Measurements from ENCODE around the gene PPM1E.
"Not testable (repeated sequence)": the region's sequence is repeated elsewhere in the genome, so short reads cannot be mapped to it uniquely, and the experiment has no call there.

PPM1E gene

DNA sequence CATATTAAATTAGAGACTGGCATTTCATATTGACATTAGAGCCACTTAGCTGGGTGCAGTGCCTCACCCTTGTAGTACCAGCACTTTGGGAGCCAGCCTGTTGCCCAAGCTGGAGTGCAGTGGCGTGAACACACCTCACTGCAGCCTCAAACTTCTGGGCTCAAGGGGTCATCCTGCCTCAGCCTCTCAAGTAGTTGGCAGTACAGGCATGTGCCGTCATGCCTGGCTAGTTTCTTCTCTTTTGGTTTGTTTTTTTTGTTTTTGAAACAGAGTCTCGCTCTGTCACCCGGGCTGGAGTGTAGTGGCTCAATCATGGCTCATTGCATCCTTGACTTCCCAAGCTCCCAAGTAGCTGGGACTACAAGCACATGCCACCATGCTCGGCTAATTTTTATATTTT lies 8.7 kb downstream of the PPM1E start:
- DNase-seq (ENCODE audit: low read depth), result no peak
- no peak overlapping the region for H3K4me3 ChIP-seq (ENCODE audit: low read depth, low read length)
- TF ChIP-seq, protein P1, sequence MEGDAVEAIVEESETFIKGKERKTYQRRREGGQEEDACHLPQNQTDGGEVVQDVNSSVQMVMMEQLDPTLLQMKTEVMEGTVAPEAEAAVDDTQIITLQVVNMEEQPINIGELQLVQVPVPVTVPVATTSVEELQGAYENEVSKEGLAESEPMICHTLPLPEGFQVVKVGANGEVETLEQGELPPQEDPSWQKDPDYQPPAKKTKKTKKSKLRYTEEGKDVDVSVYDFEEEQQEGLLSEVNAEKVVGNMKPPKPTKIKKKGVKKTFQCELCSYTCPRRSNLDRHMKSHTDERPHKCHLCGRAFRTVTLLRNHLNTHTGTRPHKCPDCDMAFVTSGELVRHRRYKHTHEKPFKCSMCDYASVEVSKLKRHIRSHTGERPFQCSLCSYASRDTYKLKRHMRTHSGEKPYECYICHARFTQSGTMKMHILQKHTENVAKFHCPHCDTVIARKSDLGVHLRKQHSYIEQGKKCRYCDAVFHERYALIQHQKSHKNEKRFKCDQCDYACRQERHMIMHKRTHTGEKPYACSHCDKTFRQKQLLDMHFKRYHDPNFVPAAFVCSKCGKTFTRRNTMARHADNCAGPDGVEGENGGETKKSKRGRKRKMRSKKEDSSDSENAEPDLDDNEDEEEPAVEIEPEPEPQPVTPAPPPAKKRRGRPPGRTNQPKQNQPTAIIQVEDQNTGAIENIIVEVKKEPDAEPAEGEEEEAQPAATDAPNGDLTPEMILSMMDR (IDR thresholded peaks at IDR 0.05; ENCODE audit: control insufficient read depth, extremely low read depth, insufficient read depth), result no peak

DNA sequence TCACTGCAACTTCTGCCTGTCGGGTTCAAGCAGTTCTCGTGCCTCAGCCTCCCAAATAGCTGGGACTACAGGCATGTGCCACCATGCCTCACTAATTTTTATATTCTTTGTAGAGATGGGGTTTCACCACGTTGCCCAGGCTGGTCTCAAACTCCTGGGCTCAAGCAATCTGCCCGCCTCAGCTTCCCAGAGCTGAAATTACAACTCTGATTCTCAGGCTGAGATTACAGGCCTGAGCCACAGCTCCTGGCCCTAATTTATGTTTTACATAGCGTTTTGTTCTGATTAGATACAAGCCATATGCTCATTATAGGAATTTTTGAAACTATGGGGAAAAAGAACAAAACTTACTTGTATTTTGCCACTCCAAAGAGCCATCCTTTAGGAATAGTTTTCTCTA lies 22.8 kb downstream of the PPM1E start:
- H3K4me3 ChIP-seq (ENCODE audit: low read depth, low read length); DNase-seq (ENCODE audit: low read depth): not testable (repeated sequence)

DNA sequence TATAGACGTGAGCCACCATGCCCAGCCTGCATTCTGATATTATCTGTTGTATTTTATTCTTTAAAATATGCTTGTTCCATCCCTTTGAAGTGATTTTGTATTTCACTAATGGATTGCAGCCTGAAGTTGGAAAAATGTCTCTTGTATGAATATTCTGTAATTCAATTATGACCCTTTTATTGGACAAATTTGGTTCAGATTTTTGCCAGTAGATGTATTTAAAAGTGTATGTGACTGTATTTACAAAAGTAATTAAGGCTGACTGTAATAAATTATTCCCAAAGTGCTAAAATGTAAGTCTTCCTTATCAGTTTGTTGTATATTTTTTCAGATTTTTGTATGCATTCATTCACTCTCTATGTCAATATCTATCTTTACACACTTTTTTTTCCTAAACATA lies 23.8 kb downstream of the PPM1E start:
- no peak for DNase-seq (ENCODE audit: low read depth)
- no peak overlapping the region for H3K4me3 ChIP-seq (ENCODE audit: low read depth, low read length)
- TF ChIP-seq, protein P1 (IDR thresholded peaks at IDR 0.05; ENCODE audit: control insufficient read depth, extremely low read depth, insufficient read depth), result no peak

DNA sequence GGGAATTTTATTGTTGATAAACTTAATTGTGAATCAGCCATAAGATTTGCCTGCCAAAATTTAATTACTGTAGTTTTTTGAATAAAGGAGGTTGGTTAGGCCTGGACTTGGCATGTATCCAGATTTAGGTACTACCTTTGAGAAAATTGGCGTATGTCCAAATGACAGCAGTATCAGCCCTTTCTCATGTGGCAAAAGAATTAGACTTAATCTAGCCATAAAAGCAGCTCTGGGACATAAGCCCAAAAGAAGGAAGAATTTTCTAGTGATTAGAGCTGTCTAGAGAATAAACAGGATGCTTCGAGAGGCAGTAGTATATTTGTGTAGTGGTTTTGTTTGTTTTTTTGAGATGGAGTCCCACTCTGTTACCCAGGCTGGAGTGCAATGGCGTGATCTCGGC lies 27.7 kb downstream of the PPM1E start:
- no peak for DNase-seq (ENCODE audit: low read depth)
- H3K4me3 ChIP-seq (ENCODE audit: low read depth, low read length), result no peak overlapping the region
- TF ChIP-seq, protein P1 (IDR thresholded peaks at IDR 0.05; ENCODE audit: control insufficient read depth, extremely low read depth, insufficient read depth), result no peak

DNA sequence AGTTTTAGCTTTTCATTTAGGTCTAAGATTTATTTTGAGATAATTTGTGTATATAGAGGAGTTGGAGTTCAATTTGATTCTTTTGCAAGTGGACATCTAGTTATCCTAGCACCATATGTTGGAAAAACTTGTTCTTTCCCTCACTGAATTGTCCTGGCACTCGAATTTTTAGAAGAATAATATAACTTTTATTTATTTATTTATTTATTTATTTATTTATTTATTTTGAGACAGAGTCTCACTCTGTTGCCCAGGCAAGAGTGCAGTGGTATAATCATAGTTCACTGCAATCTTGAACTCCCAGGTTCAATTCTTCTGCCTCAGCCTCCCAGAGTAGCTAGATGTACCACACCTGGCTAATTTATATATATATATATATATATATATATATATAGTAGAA lies 29.4 kb downstream of the PPM1E start:
- DNase-seq (ENCODE audit: low read depth), result no peak
- H3K4me3 ChIP-seq (ENCODE audit: low read depth, low read length), result no peak overlapping the region
- TF ChIP-seq, protein P1 (IDR thresholded peaks at IDR 0.05; ENCODE audit: control insufficient read depth, extremely low read depth, insufficient read depth), result no peak

DNA sequence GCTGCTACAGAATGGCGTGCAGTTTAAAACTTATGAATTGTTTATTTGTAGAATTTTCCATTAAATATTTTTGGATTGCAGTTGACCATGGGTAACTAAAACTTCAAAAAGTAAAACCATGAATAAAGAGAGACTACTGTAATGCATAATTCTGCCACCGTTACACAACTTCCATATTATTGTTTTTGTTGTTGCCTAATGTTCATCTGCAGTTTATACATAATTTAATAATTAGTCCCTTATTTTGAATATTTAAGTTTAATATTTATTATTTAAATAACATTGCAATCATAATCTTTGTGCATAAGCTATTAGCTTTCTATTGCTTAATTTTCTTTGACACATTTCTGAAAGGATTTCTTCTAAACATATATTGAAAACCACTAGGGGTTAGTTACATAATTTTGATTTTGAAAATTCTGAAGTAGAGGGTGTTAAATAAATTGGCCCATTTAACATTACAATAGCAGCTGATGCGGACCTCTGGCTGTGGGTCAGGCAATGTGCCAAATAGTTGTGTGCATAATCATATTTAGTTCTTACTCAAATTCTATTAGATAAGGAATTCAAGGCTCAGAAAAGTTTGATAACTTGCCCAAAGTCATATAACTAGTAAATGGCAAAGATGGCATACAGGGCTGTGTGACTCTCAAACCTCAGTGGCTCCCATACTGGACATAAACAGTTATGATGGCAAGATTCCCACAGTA lies 31.1 kb downstream of the PPM1E start:
- no peak overlapping the region for H3K4me3 ChIP-seq (ENCODE audit: low read depth, low read length)
- no peak for DNase-seq (ENCODE audit: low read depth)
- TF ChIP-seq, protein P1 (IDR thresholded peaks at IDR 0.05; ENCODE audit: control insufficient read depth, extremely low read depth, insufficient read depth), result no peak

DNA sequence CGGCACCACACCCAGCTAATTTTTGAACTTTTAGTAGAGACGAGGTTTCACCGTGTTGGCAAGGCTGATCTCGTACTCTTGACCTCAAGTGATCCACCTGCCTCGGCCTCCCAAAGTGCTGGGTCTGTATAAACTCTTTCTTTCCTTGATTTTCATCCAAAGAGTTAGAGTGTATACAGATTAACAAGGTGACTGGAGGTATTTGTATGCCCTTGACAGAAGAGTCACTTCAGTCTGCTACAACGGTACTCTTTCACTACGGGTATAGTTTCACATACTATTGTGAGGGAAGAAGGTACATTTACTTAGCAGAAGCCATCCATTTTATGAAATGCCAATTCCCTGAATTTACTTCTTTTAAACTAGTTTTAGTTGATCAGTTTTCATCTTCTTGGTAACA lies 32.5 kb downstream of the PPM1E start:
- H3K4me3 ChIP-seq (ENCODE audit: low read depth, low read length), result no peak overlapping the region
- no peak for DNase-seq (ENCODE audit: low read depth)
- TF ChIP-seq, protein P1 (IDR thresholded peaks at IDR 0.05; ENCODE audit: control insufficient read depth, extremely low read depth, insufficient read depth), result no peak

Measured in LNCaP clone FGC (cell line).